GM19035 (cell line): ENCODE data around the gene ST8SIA6.
A peak's percentile ranks its signal among the peaks of the same experiment; 100 is the strongest.
"Not testable (repeated sequence)": the region's sequence is repeated elsewhere in the genome, so short reads cannot be mapped to it uniquely, and the experiment has no call there.

ENCODE experiments used
- ATAC-seq: cut with Tn5 transposase; IDR thresholded peaks from one replicate; pipeline ENCODE4 v1.9.1; 2021; ENCODE audit not compliant: unreplicated experiment

Gene ST8SIA6

GRCh38 chr10:17457083-17457482, 2.7 kb upstream of the ST8SIA6 start:
- ATAC-seq, result no peak

GRCh38 chr10:17456032-17456548, 1.7 kb upstream of the ST8SIA6 start:
- no peak for ATAC-seq

- no peak for ATAC-seq
Measured at GRCh38 chr10:17455015-17455520, 673 bp upstream of the ST8SIA6 start.

GRCh38 chr10:17453373-17454091, 863 bp downstream of the ST8SIA6 start:
- no peak for ATAC-seq

- ATAC-seq, result no peak
Measured at GRCh38 chr10:17453035-17453372, 1.4 kb downstream of the ST8SIA6 start.

- ATAC-seq, result no peak
Measured at GRCh38 chr10:17452060-17452841, 2.1 kb downstream of the ST8SIA6 start.

GRCh38 chr10:17450024-17450423, 4.4 kb downstream of the ST8SIA6 start:
- no peak for ATAC-seq

- no peak for ATAC-seq
Measured at GRCh38 chr10:17445400-17445998, 8.9 kb downstream of the ST8SIA6 start.

GRCh38 chr10:17444388-17444714, 10.0 kb downstream of the ST8SIA6 start:
- no peak for ATAC-seq

- ATAC-seq, result peak; percentile 96
Measured at GRCh38 chr10:17443707-17444387, 10.5 kb downstream of the ST8SIA6 start.

GRCh38 chr10:17438583-17438982, 15.8 kb downstream of the ST8SIA6 start:
- no peak for ATAC-seq

GRCh38 chr10:17436578-17436977, 17.8 kb downstream of the ST8SIA6 start:
- not testable (repeated sequence) for ATAC-seq

GRCh38 chr10:17435953-17436352, 18.4 kb downstream of the ST8SIA6 start:
- no peak for ATAC-seq

GRCh38 chr10:17435187-17435586, 19.2 kb downstream of the ST8SIA6 start:
- no peak for ATAC-seq

GRCh38 chr10:17432723-17433122, 21.7 kb downstream of the ST8SIA6 start:
- ATAC-seq, result no peak

- ATAC-seq, result no peak
Measured at GRCh38 chr10:17431871-17432311, 22.5 kb downstream of the ST8SIA6 start.

- peak; percentile 46 for ATAC-seq
Measured at GRCh38 chr10:17430647-17431355, 23.6 kb downstream of the ST8SIA6 start.

GRCh38 chr10:17429490-17429889, 24.9 kb downstream of the ST8SIA6 start:
- ATAC-seq, result no peak

- ATAC-seq, result no peak
Measured at GRCh38 chr10:17428351-17429097, 25.9 kb downstream of the ST8SIA6 start.
